Measurements from ENCODE around the gene RNFT2. TPM values are rescaled to one million over a fixed set of nuclear protein-coding genes. Genes with fewer than 3 reads are reported as not detected.

The RNFT2 gene
- total RNA-seq, 4 donors from 2014 or later = 0.26 to 0.38 TPM; not detected in 2

- 49 to 50% methylated on average over 10 of the region's 10 CpGs for WGBS, 2 donors
- Histone ChIP-seq H3K27me3 (no peaks in the 10 kb centered on the region), H3K27ac (no peak overlapping the region), H3K36me3 (no peaks in the 10 kb centered on the region), H3K9me3 (no peaks in the 10 kb centered on the region), H3K4me3 (no peak overlapping the region), H3K4me1 (no peaks in the 10 kb centered on the region)
- TF ChIP-seq CTCF (IDR thresholded peaks at IDR 0.05) (no peak), POLR2A (IDR thresholded peaks at IDR 0.05) (no peak)
- intact Hi-C loops (cut with DNase I) = no loop called here
- DNase-seq = no peak
Measured at GRCh38 chr12:116792403-116792802, 54.3 kb downstream of the RNFT2 start.

GRCh38 chr12:116794725-116795124 is 56.6 kb downstream of the RNFT2 start:
- WGBS, 2 donors = 95 to 97% methylated on average over 4 of the region's 4 CpGs
- Histone ChIP-seq H3K27me3 (no peaks in the 10 kb centered on the region), H3K9me3 (no peaks in the 10 kb centered on the region), H3K4me1 (no peaks in the 10 kb centered on the region), H3K36me3 (no peaks in the 10 kb centered on the region), H3K27ac (no peak overlapping the region), H3K4me3 (no peak overlapping the region)
- no peak for TF ChIP-seq POLR2A (IDR thresholded peaks at IDR 0.05)
- no peak for TF ChIP-seq CTCF (IDR thresholded peaks at IDR 0.05)
- intact Hi-C loops (cut with DNase I) = no loop called here
- DNase-seq = no peak

GRCh38 chr12:116797885-116798284 is 59.8 kb downstream of the RNFT2 start:
- intact Hi-C loops (cut with DNase I) = no loop called here
- H3K27ac ChIP-seq = no peak overlapping the region
- WGBS, 2 donors = 69 to 85% methylated on average over 6 of the region's 6 CpGs

GRCh38 chr12:116798719-116799118 is 60.6 kb downstream of the RNFT2 start:
- Histone ChIP-seq H3K4me3 (no peak overlapping the region), H3K9me3 (no peaks in the 10 kb centered on the region), H3K4me1 (no peaks in the 10 kb centered on the region), H3K27me3 (no peaks in the 10 kb centered on the region), H3K36me3 (no peaks in the 10 kb centered on the region), H3K27ac (no peak overlapping the region)
- intact Hi-C loops (cut with DNase I) = no loop called here
- WGBS, 2 donors = 93 to 98% methylated on average over 4 of the region's 4 CpGs
- DNase-seq = no peak
- TF ChIP-seq CTCF (IDR thresholded peaks at IDR 0.05) = no peak
- no peak for TF ChIP-seq POLR2A (IDR thresholded peaks at IDR 0.05)

More at GRCh38 chr12:116797885-116798284, 59.8 kb downstream of the RNFT2 start:
- no peak overlapping the region for H3K4me3 ChIP-seq
- H3K27me3 ChIP-seq = no peaks in the 10 kb centered on the region
- no peaks in the 10 kb centered on the region for H3K4me1 ChIP-seq
- TF ChIP-seq POLR2A (IDR thresholded peaks at IDR 0.05) (no peak), CTCF (IDR thresholded peaks at IDR 0.05) (no peak)
- DNase-seq = no peak
- H3K9me3 ChIP-seq = no peaks in the 10 kb centered on the region
- H3K36me3 ChIP-seq = no peaks in the 10 kb centered on the region

- intact Hi-C loops (cut with DNase I) = no loop called here
Measured at GRCh38 chr12:116799955-116800354, 61.8 kb downstream of the RNFT2 start.

More at GRCh38 chr12:116799955-116800354, 61.8 kb downstream of the RNFT2 start:
- Histone ChIP-seq H3K27ac (no peak overlapping the region), H3K4me1 (no peaks in the 10 kb centered on the region), H3K36me3 (no peaks in the 10 kb centered on the region), H3K4me3 (no peak overlapping the region), H3K9me3 (no peaks in the 10 kb centered on the region), H3K27me3 (no peaks in the 10 kb centered on the region)
- DNase-seq = no peak
- WGBS, 2 donors = 74 to 75% methylated on average over 4 to 6 of the region's 6 CpGs
- TF ChIP-seq POLR2A (IDR thresholded peaks at IDR 0.05) (no peak), CTCF (IDR thresholded peaks at IDR 0.05) (no peak)

Data from esophagus squamous epithelium (tissue), 5 donors.